ENCODE data around the gene SYNGR2.

The SYNGR2 gene

GRCh38 chr17:78176548-78177025, 8.2 kb downstream of the SYNGR2 start (continued):
- TF ChIP-seq CTCF (tag by site-specific recombination; IDR thresholded peaks at IDR 0.05) (peak; percentile 90), ZNF2 (tag by site-specific recombination; IDR thresholded peaks at IDR 0.05) (no peak), ZNF785 (tag by site-specific recombination; IDR thresholded peaks at IDR 0.05) (no peak), PRDM2 (tag by site-specific recombination; IDR thresholded peaks at IDR 0.05; ENCODE audit: borderline replicate concordance) (no peak), ZBTB44 (tag by site-specific recombination; IDR thresholded peaks at IDR 0.05) (peak; percentile 65), ZNF521 (tag by site-specific recombination; IDR thresholded peaks at IDR 0.05) (no peak), ZNF561 (tag by site-specific recombination; IDR thresholded peaks at IDR 0.05; ENCODE audit: borderline replicate concordance) (no peak), ZNF121 (tag by site-specific recombination; IDR thresholded peaks at IDR 0.05) (no peak), ZBTB1 (tag by site-specific recombination; IDR thresholded peaks at IDR 0.05) (no peak), ZNF677 (tag by site-specific recombination; IDR thresholded peaks at IDR 0.05) (no peak), ZNF768 (tag by site-specific recombination; IDR thresholded peaks at IDR 0.05) (no peak), IKZF3 (tag by site-specific recombination; IDR thresholded peaks at IDR 0.05) (no peak), SCRT2 (tag by site-specific recombination; IDR thresholded peaks at IDR 0.05) (no peak), ZFHX2 (tag by site-specific recombination; conservative IDR thresholded peaks at IDR 0.05) (peak; percentile 27; the same call in 1 of the 2 replicates), TRIM28 (IDR thresholded peaks at IDR 0.05; ENCODE audit: borderline replicate concordance, low read length) (no peak), MYNN (tag by site-specific recombination; IDR thresholded peaks at IDR 0.05; ENCODE audit: borderline replicate concordance) (no peak), ZNF645 (tag by site-specific recombination; IDR thresholded peaks at IDR 0.05) (no peak), ZFP3 (tag by site-specific recombination; IDR thresholded peaks at IDR 0.05; ENCODE audit: low read depth) (no peak), ZIC2 (tag by site-specific recombination; IDR thresholded peaks at IDR 0.05) (peak; percentile 63), BCL11A (tag by site-specific recombination; IDR thresholded peaks at IDR 0.05; ENCODE audit: low read depth) (no peak), ZFP69B (tag by site-specific recombination; IDR thresholded peaks at IDR 0.05) (no peak), ZNF701 (tag by site-specific recombination; IDR thresholded peaks at IDR 0.05) (no peak), PBX3 (CRISPR knock-in tag; IDR thresholded peaks at IDR 0.05) (no peak), ZNF311 (tag by site-specific recombination; IDR thresholded peaks at IDR 0.05; ENCODE audit: borderline replicate concordance) (no peak), OVOL3 (tag by site-specific recombination; IDR thresholded peaks at IDR 0.05) (no peak), TSHZ1 (tag by site-specific recombination; IDR thresholded peaks at IDR 0.05; ENCODE audit: borderline replicate concordance) (no peak)

Measured in HEK293 (cell line).